Osteocyte (in vitro differentiated cells): ENCODE measurements around the gene ITM2B. TPM values are rescaled to one million over a fixed set of nuclear protein-coding genes. Genes with fewer than 3 reads are reported as not detected.

Source experiments
- DNase-seq: peaks from one replicate; pipeline ENCODE4 v3.0.0; 2021; ENCODE audit warnings: mixed read lengths; ENCODE audit not compliant: unreplicated experiment; ENCODE audit errors: extremely low spot score
- H3K27ac Mint-ChIP-seq: one replicate; pipeline ENCODE4 v1.8.0; 2021; ENCODE audit warnings: mild to moderate bottlenecking, mixed read lengths; ENCODE audit not compliant: unreplicated experiment
- H3K27me3 Mint-ChIP-seq: one replicate; pipeline ENCODE4 v1.8.0; 2021; ENCODE audit warnings: mixed read lengths; ENCODE audit not compliant: unreplicated experiment
- H3K36me3 Mint-ChIP-seq: one replicate; pipeline ENCODE4 v1.8.0; 2021; ENCODE audit warnings: mixed read lengths; ENCODE audit not compliant: unreplicated experiment
- H3K4me1 Mint-ChIP-seq: one replicate; pipeline ENCODE4 v1.8.0; 2021; ENCODE audit warnings: mixed read lengths; ENCODE audit not compliant: unreplicated experiment
- H3K4me3 Mint-ChIP-seq: one replicate; pipeline ENCODE4 v1.8.0; 2021; ENCODE audit warnings: mild to moderate bottlenecking, moderate library complexity, mixed read lengths; ENCODE audit not compliant: unreplicated experiment
- H3K9me3 Mint-ChIP-seq: one replicate; pipeline ENCODE4 v1.8.0; 2021; ENCODE audit warnings: mixed read lengths; ENCODE audit not compliant: unreplicated experiment
- CTCF ChIP-seq: fragments of 200-600 bp; sonication (generic); IDR thresholded peaks from 2 replicates; pipeline ENCODE4 v1.5.0; 2021; ENCODE audit warnings: antibody characterized with exemption, mild to moderate bottlenecking, moderate library complexity
- total RNA-seq: library from RNA; stranded (reverse); gene quantifications from 2 replicates; pipeline ENCODE4 v1.2.1, GENCODE V29; 2021

The ITM2B gene
- total RNA-seq, 1 donor from 2014 or later, result 510 TPM

GRCh38 chr13:48302871-48303358, 69.9 kb downstream of the ITM2B start:
- Mint-ChIP-seq H3K9me3 (no peaks in the 10 kb centered on the region), H3K27ac (peak overlapping the region; percentile 91), H3K27me3 (no peaks in the 10 kb centered on the region), H3K4me3 (peak overlapping the region; percentile 77), H3K36me3 (peaks cover 5% of the 10 kb centered on the region), H3K4me1 (peaks cover 27% of the 10 kb centered on the region)
- no peak for DNase-seq
- no peak for TF ChIP-seq CTCF

- Mint-ChIP-seq H3K9me3 (no peaks in the 10 kb centered on the region), H3K27ac (peak within 1 kb of the TSS; percentile 98), H3K27me3 (no peaks in the 10 kb centered on the region), H3K36me3 (peaks cover 7% of the 10 kb centered on the region), H3K4me3 (peak within 1 kb of the TSS; percentile 92), H3K4me1 (peaks cover 27% of the 10 kb centered on the region)
- DNase-seq, result peak; percentile 95
- no peak for TF ChIP-seq CTCF
Observed at GRCh38 chr13:48303359-48304142, 70.5 kb downstream of the ITM2B start, which contains the start of gene RB1. TSS of gene RB1 (plus strand) at chr13:48303751. CDS start at chr13:48303913, 162 bp downstream.

DNA sequence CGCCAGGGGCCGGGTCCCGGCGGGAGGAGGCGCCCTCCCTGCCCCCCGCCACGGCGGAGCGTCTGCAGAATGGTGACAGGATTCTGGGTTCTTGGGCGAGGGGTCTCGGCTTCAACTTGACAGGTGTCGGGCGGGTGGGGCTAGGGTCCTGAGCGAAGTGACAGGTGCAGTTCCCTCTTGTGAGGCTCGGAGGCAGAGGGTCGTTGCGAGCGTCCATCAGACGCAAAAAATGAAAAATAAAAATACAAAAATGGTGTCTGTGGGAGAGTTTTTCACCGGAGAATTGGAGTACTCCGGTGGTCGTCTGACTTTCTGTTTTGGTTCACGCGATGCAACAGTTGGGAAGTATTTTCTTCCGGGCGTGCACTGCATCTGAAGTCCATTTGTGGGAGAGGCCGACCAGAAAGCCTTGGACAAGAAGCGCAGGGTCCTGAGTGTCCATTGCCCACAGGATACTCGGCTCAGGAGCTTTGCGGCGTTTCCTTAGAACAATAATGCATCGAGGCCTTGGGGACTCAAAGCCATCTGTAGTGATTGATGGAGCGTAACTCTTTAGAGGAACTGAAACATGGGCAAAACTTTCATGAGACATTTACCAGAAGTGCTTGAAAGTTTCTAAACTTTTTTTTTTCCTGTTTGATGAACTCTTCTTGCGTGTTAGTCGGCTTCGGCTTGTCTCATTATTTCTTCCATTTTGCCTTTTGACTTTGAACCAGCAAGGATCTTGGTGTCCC, 71.3 kb downstream of the ITM2B start:
- H3K4me1 Mint-ChIP-seq, result peaks cover 27% of the 10 kb centered on the region
- no peaks in the 10 kb centered on the region for H3K27me3 Mint-ChIP-seq
- peaks cover 8% of the 10 kb centered on the region for H3K36me3 Mint-ChIP-seq
- no peaks in the 10 kb centered on the region for H3K9me3 Mint-ChIP-seq
- H3K4me3 Mint-ChIP-seq, result peak overlapping the region; percentile 92
- H3K27ac Mint-ChIP-seq, result peak overlapping the region; percentile 98
- no peak for DNase-seq
- TF ChIP-seq CTCF, result no peak

GRCh38 chr13:48311223-48311622, 78.2 kb downstream of the ITM2B start:
- TF ChIP-seq CTCF, result no peak
- H3K4me1 Mint-ChIP-seq, result peaks cover 4% of the 10 kb centered on the region
- H3K27me3 Mint-ChIP-seq, result no peaks in the 10 kb centered on the region
- DNase-seq, result no peak
- peaks cover 22% of the 10 kb centered on the region for H3K36me3 Mint-ChIP-seq
- H3K9me3 Mint-ChIP-seq, result no peaks in the 10 kb centered on the region
- H3K27ac Mint-ChIP-seq, result no peak overlapping the region
- H3K4me3 Mint-ChIP-seq, result no peak overlapping the region
